Right lobe of liver (tissue), 6 donors: ENCODE data around the gene ASB11. TPM values are rescaled to one million over a fixed set of nuclear protein-coding genes. Genes with fewer than 3 reads are reported as not detected.
A peak's percentile ranks its signal among the peaks of the same experiment; 100 is the strongest.

Source experiments
- ATAC-seq, 4 donors: fragments of 200-7000 bp; cut with Tn5 transposase; one replicate each; pipeline ENCODE4 v1.9.1; 2020; ENCODE audit warnings: mild to moderate bottlenecking in 4 of 4, moderate library complexity in 4 of 4
- DNase-seq, 3 donors: peaks; one replicate each; pipeline ENCODE4 v3.0.0-alpha.2; 2020
- H3K27ac ChIP-seq, 3 donors: fragments of 200-600 bp; one replicate each; pipeline ENCODE4 v1.8.0; 2022
- H3K27me3 ChIP-seq, 2 donors: fragments of 200-600 bp; one replicate each; pipeline ENCODE4 v1.8.0; 2022
- H3K36me3 ChIP-seq, 4 donors: fragments of 200-600 bp; sonication (generic) in 1 of 4; one replicate each; pipeline versions ENCODE4 v1.5.1 to v1.8.0; 2017 to 2022; ENCODE audit warnings: control low read depth in 1 of 4
- H3K4me1 ChIP-seq, 4 donors: fragments of 200-600 bp; sonication (generic) in 1 of 4; one replicate each; pipeline versions ENCODE4 v1.5.1 to v1.8.0; 2017 to 2022; ENCODE audit warnings: control low read depth in 1 of 4
- H3K4me3 ChIP-seq, 3 donors: fragments of 200-600 bp; one replicate each; pipeline ENCODE4 v1.8.0; 2022
- H3K9me3 ChIP-seq, 4 donors: fragments of 200-600 bp; sonication (generic) in 1 of 4; one replicate each; pipeline versions ENCODE4 v1.5.1 to v1.8.0; 2017 to 2022; ENCODE audit warnings: control low read depth in 1 of 4
- CTCF ChIP-seq, 4 donors: fragments of 200-600 bp in 3 of 4; fragments of 450-650 bp in 1 of 4; IDR thresholded peaks; one replicate each; pipeline versions ENCODE4 v1.5.1 to v1.8.0; 2016 to 2022; ENCODE audit warnings: antibody characterized with exemption in 4 of 4, mild to moderate bottlenecking in 2 of 4
- POLR2A ChIP-seq: fragments of 450-650 bp; IDR thresholded peaks from one replicate; pipeline ENCODE4 v1.6.1; 2017; ENCODE audit warnings: antibody characterized with exemption, mild to moderate bottlenecking
- WGBS: methylation state at CpG from one replicate; pipeline ENCODE4 v1.1.6; 2018; ENCODE audit warnings: low coverage, low lambda C conversion rate; ENCODE audit not compliant: insufficient coverage; ENCODE audit errors: missing lambda C conversion rate; 5-methylcytosine and 5-hydroxymethylcytosine counted together
- intact Hi-C, 2 donors: fragments of 100-400 bp; cut with DNase I; formaldehyde crosslinking; loops; one replicate each; pipeline versions ENCODE4 v1.11.2 to v1.14.1; 2022
- total RNA-seq, 6 experiments: library from RNA; depleted of rRNA in 2 of 6; stranded (reverse); fragments of >200 nt in 2 of 6; fragmentation: NEBNext Ultra II Directional in 3 of 6; extraction: Animal tissue kit (Norgen Biotek cat#: 25700) in 3 of 6; gene quantifications; one replicate each; pipeline versions ENCODE4 v1.1.0 to v1.2.4, GENCODE V29; 2016 to 2023
- donor health status: DM: no; HTN: yes; CAD: no.
- donor health status: DM: no; HTN: no; CAD: no.
- donor health status: DM: no; HTN: no; CAD: no.
- donor health status: DM: no; HTN: yes; CAD: no.
- donor health status: DM: no; HTN: yes; CAD: no.

The ASB11 gene
- total RNA-seq, 6 experiments from 2014 or later: not detected

- Histone ChIP-seq H3K27ac (no peak overlapping the region), H3K36me3 (no peaks in the 10 kb centered on the region), H3K27me3 (peaks cover 3 to 4% of the 10 kb centered on the region in 2 donors), H3K4me3 (no peak overlapping the region), H3K9me3 (no peaks in the 10 kb centered on the region), H3K4me1 (no peaks in the 10 kb centered on the region)
- 81% methylated on average over 2 of the region's 2 CpGs for WGBS
- intact Hi-C loops: no loop called here
- TF ChIP-seq POLR2A (no peak), CTCF (IDR thresholded peaks at IDR 0.05) (no peak)
- DNase-seq (no peak), ATAC-seq (no peak)
Observed at GRCh38 chrX:15340867-15341266, 25.4 kb upstream of the ASB11 start.

GRCh38 chrX:15336023-15336413, 20.6 kb upstream of the ASB11 start:
- intact Hi-C loops: no loop called here
- Histone ChIP-seq H3K27me3 (peaks cover 0 to 4% of the 10 kb centered on the region in 2 donors), H3K9me3 (no peaks in the 10 kb centered on the region), H3K27ac (peak overlapping the region in 2 of 3 donors; percentile 21 to 82), H3K4me1 (no peaks in the 10 kb centered on the region), H3K4me3 (peak overlapping the region; percentile 8 to 34 (median 26)), H3K36me3 (no peaks in the 10 kb centered on the region)
- TF ChIP-seq POLR2A (no peak), CTCF (IDR thresholded peaks at IDR 0.05) (no peak)
- DNase-seq (no peak), ATAC-seq (peak in 1 of 4 donors; percentile 5)
- 16% methylated on average over 10 of the region's 10 CpGs for WGBS

GRCh38 chrX:15335135-15336022, 19.9 kb upstream of the ASB11 start, which contains the start of gene PIGA:
Gene PIGA (minus strand): TSS chrX:15335523. CDS start chrX:15331930, 3,593 bp downstream.
- peak; percentile 94 for TF ChIP-seq POLR2A
- no peak for TF ChIP-seq CTCF (IDR thresholded peaks at IDR 0.05)
- Histone ChIP-seq H3K36me3 (no peaks in the 10 kb centered on the region), H3K4me3 (peak within 1 kb of the TSS; percentile 60 to 63 (median 63)), H3K27ac (peak within 1 kb of the TSS; percentile 71 to 88 (median 82)), H3K4me1 (no peaks in the 10 kb centered on the region), H3K27me3 (peaks cover 0 to 4% of the 10 kb centered on the region in 2 donors), H3K9me3 (no peaks in the 10 kb centered on the region)
- intact Hi-C loops: no loop called here
- WGBS: 30% methylated on average over 41 of the region's 72 CpGs
- ATAC-seq (peak; percentile 98 to 100 (median 99)), DNase-seq (peak; percentile 95 to 97 (median 95))

GRCh38 chrX:15334561-15334960, 19.1 kb upstream of the ASB11 start:
- intact Hi-C loops: no loop called here
- DNase-seq: no peak
- H3K4me3 ChIP-seq: peak overlapping the region; percentile 60 to 63 (median 63)
- H3K36me3 ChIP-seq: no peaks in the 10 kb centered on the region
- 19% methylated on average over 7 of the region's 7 CpGs for WGBS
- H3K4me1 ChIP-seq: no peaks in the 10 kb centered on the region
- no peak for ATAC-seq
- H3K27me3 ChIP-seq: peaks cover 0 to 3% of the 10 kb centered on the region in 2 donors
- peak overlapping the region; percentile 71 to 88 (median 82) for H3K27ac ChIP-seq
- H3K9me3 ChIP-seq: no peaks in the 10 kb centered on the region
- TF ChIP-seq CTCF (IDR thresholded peaks at IDR 0.05) (no peak), POLR2A (no peak)
